HEK293T (cell line): ENCODE measurements around the gene CCDC80.

Source experiments
- BHLHE40 ChIP-seq: fragments of 450-650 bp; IDR thresholded peaks from 2 replicates; pipeline ENCODE4 v1.6.1; 2016; ENCODE audit warnings: mild to moderate bottlenecking, moderate library complexity, borderline replicate concordance
- FOXK2 ChIP-seq: fragments of 450-650 bp; IDR thresholded peaks from 2 replicates; pipeline ENCODE4 v1.6.1; 2016; ENCODE audit warnings: mild to moderate bottlenecking
- LEF1 ChIP-seq: fragments of 450-650 bp; IDR thresholded peaks from 2 replicates; pipeline ENCODE4 v1.6.1; 2017; ENCODE audit warnings: mild to moderate bottlenecking, borderline replicate concordance
- SP1 ChIP-seq: fragments of 450-650 bp; IDR thresholded peaks from 2 replicates; pipeline ENCODE4 v1.6.1; 2017
- SUZ12 ChIP-seq: fragments of 450-650 bp; IDR thresholded peaks from 2 replicates; pipeline ENCODE4 v1.6.1; 2016; ENCODE audit warnings: mild to moderate bottlenecking
- TARDBP ChIP-seq: fragments of 450-650 bp; IDR thresholded peaks from 2 replicates; pipeline ENCODE4 v1.6.1; 2016

DNA sequence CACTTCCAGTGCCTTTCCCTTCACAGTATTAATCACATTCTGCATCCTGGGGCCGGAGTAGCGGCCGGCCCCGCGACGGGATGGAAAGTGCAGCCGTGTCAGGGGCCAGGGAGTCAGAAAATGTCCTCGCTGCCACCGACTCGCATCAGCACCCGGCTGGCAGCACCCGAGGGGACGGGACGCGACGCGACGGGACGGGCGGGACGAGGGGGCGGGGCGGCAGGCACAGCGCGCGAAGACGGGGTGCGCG is 79.5 kb downstream of the CCDC80 start:
- TF ChIP-seq SUZ12, result no peak
- TF ChIP-seq SP1, result no peak
- no peak for TF ChIP-seq LEF1
- no peak for TF ChIP-seq FOXK2
- TF ChIP-seq TARDBP, result no peak
- no peak for TF ChIP-seq BHLHE40
